Psoas muscle (tissue), 8 donors: ENCODE measurements around the gene OR51D1. TPM values are rescaled to one million over a fixed set of nuclear protein-coding genes. Genes with fewer than 3 reads are reported as not detected.

Experiments used
- ATAC-seq, 4 donors: fragments of 200-7000 bp; cut with Tn5 transposase; one replicate each; pipeline ENCODE4 v1.9.1; 2020; ENCODE audit warnings: moderate library complexity in 3 of 4, mild to moderate bottlenecking in 2 of 4
- DNase-seq, 2 donors: peaks; one replicate each; pipeline ENCODE4 v3.0.0-alpha.2; 2020
- H3K27ac ChIP-seq: fragments of 200-600 bp; one replicate; pipeline ENCODE4 v1.8.0; 2022
- H3K27me3 ChIP-seq, 3 donors: fragments of 200-600 bp in 1 of 3; one replicate each; pipeline versions ENCODE4 v1.6.1 to v1.8.0; 2013 to 2022; ENCODE audit warnings: low read length in 2 of 3, mild to moderate bottlenecking in 2 of 3, moderate library complexity in 1 of 3; ENCODE audit not compliant: insufficient read depth in 3 of 3
- H3K36me3 ChIP-seq, 2 donors: fragments of 200-600 bp in 1 of 2; one replicate each; pipeline versions ENCODE4 v1.6.1 to v1.8.0; 2013 to 2022; ENCODE audit warnings: low read depth in 1 of 2, mild to moderate bottlenecking in 1 of 2, moderate library complexity in 1 of 2; ENCODE audit not compliant: insufficient read depth in 1 of 2
- H3K4me1 ChIP-seq: fragments of 200-600 bp; one replicate; pipeline ENCODE4 v1.8.0; 2022
- H3K4me3 ChIP-seq: fragments of 200-600 bp; one replicate; pipeline ENCODE4 v1.8.0; 2022; ENCODE audit warnings: mild to moderate bottlenecking
- H3K9me3 ChIP-seq: fragments of 200-600 bp; one replicate; pipeline ENCODE4 v1.8.0; 2022
- WGBS, 3 donors: extraction: QIAGEN DNeasy Blood & Tissue Kit; methylation state at CpG; one replicate each; pipeline versions ENCODE4 v1.1.6 to v1.1.7; 2013; 5-methylcytosine and 5-hydroxymethylcytosine counted together
- intact Hi-C, 2 donors: fragments of 100-400 bp; cut with DNase I; formaldehyde crosslinking; loops; one replicate each; pipeline versions ENCODE4 v1.11.0 to v1.14.2; 2022
- polyA plus RNA-seq, 3 donors: library from polyadenylated mRNA; stranded (reverse); fragments of 200-250 nt; gene quantifications; one replicate each; pipeline ENCODE4 v1.2.3, GENCODE V29; 2013
- total RNA-seq, 4 donors: library from RNA; stranded (reverse); fragmentation: NEBNext Ultra II Directional in 2 of 4; extraction: Animal tissue kit (Norgen Biotek cat#: 25700) in 2 of 4; gene quantifications; one replicate each; pipeline versions ENCODE4 v1.2.1 to v1.2.4, GENCODE V29; 2021 to 2023
- TF ChIP-seq, protein P1 (sequence below): fragments of 200-600 bp; IDR thresholded peaks from one replicate; pipeline ENCODE4 v1.8.0; 2022; ENCODE audit warnings: antibody characterized with exemption
- donor health status: healthy with polysubstance abuse.
- donor health status: DM: no; HTN: no; CAD: no; lungs with moderate emphysema.
- donor health status: Bipolar disorder and iron deficiency.
- donor health status: healthy.
- donor health status: DM: yes; HTN: yes; CAD: no.
- donor health status: DM: no; HTN: no; CAD: no.
- donor health status: DM: no; HTN: no; CAD: no.
- donor health status: DM: yes; HTN: yes; CAD: no.

OR51D1 gene
- total and polyA plus RNA-seq, 7 donors: not detected

DNA sequence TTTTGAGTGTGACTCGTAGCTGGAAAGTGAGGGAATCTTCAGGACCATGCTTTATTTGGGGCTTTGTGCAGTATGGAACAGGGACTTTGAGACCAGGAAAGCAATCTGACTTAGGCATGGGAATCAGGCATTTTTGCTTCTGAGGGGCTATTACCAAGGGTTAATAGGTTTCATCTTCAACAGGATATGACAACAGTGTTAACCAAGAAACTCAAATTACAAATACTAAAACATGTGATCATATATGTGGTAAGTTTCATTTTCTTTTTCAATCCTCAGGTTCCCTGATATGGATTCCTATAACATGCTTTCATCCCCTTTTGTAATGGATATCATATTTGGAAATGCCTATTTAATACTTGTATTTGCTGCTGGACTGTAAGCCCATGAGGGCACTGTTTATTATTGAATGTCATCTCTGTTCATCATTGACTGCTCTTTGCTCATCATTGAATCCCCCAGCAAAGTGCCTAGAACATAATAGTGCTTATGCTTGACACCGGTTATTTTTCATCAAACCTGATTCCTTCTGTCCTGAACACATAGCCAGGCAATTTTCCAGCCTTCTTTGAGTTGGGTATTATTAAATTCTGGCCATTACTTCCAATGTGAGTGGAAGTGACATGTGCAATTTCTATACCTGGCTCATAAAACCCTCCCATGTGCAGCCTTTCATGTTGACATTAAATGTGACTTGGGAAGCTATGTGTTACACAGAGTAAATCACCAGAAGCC, 17.5 kb downstream of the OR51D1 start:
- DNase-seq (no peak), ATAC-seq (no peak)
- intact Hi-C loops: no loop called here
- Histone ChIP-seq H3K9me3 (no peaks in the 10 kb centered on the region), H3K4me3 (no peak overlapping the region), H3K27ac (no peak overlapping the region), H3K4me1 (no peaks in the 10 kb centered on the region), H3K36me3 (no peaks in the 10 kb centered on the region), H3K27me3 (no peaks in the 10 kb centered on the region)
- 51 to 74% (median 73%) methylated on average over 2 of the region's 2 CpGs for WGBS, 3 donors
- TF ChIP-seq, protein P1, sequence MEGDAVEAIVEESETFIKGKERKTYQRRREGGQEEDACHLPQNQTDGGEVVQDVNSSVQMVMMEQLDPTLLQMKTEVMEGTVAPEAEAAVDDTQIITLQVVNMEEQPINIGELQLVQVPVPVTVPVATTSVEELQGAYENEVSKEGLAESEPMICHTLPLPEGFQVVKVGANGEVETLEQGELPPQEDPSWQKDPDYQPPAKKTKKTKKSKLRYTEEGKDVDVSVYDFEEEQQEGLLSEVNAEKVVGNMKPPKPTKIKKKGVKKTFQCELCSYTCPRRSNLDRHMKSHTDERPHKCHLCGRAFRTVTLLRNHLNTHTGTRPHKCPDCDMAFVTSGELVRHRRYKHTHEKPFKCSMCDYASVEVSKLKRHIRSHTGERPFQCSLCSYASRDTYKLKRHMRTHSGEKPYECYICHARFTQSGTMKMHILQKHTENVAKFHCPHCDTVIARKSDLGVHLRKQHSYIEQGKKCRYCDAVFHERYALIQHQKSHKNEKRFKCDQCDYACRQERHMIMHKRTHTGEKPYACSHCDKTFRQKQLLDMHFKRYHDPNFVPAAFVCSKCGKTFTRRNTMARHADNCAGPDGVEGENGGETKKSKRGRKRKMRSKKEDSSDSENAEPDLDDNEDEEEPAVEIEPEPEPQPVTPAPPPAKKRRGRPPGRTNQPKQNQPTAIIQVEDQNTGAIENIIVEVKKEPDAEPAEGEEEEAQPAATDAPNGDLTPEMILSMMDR: no peak

DNA sequence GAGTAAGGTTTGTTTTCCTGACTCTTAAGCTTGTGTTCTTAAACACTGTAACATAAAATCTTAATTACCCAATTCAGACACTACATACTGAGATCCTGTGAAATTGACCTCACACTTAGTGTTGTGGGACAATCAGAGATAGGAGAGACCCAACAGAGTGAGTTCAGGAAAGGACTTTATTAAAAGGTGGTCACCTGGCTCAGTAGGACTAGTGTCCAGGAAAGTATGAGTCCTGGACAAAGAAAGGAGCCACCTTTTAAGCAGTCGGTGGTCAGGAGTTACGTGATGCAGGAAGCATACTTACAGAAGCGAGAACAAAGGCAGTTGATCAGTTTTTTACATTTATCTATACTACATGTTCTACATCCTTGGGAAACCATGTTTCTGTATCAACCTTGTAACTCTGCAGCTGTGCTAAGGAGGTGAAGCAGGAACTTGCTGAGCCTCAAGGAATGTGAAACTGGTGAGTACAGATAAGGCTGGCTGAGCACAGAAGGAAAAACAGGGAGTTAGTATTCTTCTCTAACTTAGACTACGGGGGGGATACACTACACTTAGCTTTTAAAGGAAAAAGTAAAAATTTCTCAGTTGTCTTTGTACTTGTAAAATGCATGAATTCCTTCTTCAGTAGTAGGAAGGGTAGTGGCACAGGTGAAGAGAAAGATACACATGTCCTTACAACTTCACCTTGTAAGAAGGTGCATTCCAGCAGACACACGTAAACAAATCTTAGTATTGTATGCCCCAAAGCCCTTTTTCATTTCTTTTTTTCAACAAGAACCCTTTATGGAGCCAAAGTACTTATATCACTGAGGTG, 21.6 kb downstream of the OR51D1 start:
- H3K9me3 ChIP-seq: no peaks in the 10 kb centered on the region
- 81 to 85% (median 85%) methylated on average over 5 of the region's 5 CpGs for WGBS, 3 donors
- TF ChIP-seq, protein P1: no peak
- H3K27me3 ChIP-seq: no peaks in the 10 kb centered on the region
- no peak overlapping the region for H3K27ac ChIP-seq
- ATAC-seq (no peak), DNase-seq (no peak)
- no peaks in the 10 kb centered on the region for H3K36me3 ChIP-seq
- H3K4me1 ChIP-seq: no peaks in the 10 kb centered on the region
- H3K4me3 ChIP-seq: no peak overlapping the region
- intact Hi-C loops: no loop called here

DNA sequence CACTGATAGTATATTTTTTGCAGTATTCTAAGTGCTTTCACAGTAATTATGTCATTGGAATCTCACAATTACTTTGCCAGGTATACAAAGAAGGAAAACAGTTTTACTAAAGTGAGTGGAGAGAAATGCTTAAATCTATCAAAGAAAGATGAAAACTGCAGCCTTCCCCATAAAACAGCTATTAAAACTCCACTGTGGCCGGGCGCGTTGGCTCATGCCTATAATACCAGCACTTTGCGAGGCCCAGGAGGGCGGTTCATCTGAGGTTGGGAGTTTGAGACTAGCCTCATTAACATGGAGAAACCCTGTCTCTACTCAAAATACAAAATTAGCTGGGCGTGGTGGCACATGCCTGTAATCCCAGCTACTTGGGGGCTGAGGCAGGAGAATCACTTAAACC, 25.6 kb downstream of the OR51D1 start:
- Histone ChIP-seq H3K4me3 (no peak overlapping the region), H3K27me3 (no peaks in the 10 kb centered on the region), H3K9me3 (no peaks in the 10 kb centered on the region), H3K27ac (no peak overlapping the region), H3K36me3 (no peaks in the 10 kb centered on the region), H3K4me1 (no peaks in the 10 kb centered on the region)
- intact Hi-C loops: no loop called here
- WGBS, 3 donors: 82 to 89% (median 85%) methylated on average over 6 of the region's 6 CpGs
- no peak for DNase-seq
- ATAC-seq: no peak
- TF ChIP-seq, protein P1: no peak

DNA sequence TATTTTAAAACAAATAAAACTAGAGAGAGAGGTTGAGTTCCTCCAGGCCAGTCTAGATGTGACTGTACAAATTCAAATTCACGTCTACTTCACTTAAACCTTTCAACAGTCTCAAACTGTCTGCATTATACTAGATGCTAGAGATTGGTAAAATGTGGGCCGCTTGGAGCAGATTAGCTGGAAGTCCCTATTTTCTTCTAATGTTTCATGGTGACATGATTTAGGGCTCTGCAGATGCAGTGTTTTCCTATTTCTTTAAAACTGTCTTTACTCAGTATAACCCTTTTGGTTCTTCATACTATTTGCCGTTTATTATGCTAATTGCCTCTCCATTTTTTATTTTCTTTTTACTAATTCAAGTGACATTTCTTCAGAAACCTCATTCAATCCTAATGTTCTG, 26.9 kb downstream of the OR51D1 start:
- Histone ChIP-seq H3K27me3 (no peaks in the 10 kb centered on the region), H3K9me3 (no peaks in the 10 kb centered on the region), H3K27ac (no peak overlapping the region), H3K4me1 (no peaks in the 10 kb centered on the region), H3K4me3 (no peak overlapping the region), H3K36me3 (no peaks in the 10 kb centered on the region)
- no peak for ATAC-seq
- WGBS, 3 donors: 69 to 82% (median 75%) methylated on average over 3 of the region's 3 CpGs
- DNase-seq: no peak
- intact Hi-C loops: no loop called here
- TF ChIP-seq, protein P1: no peak
